ENCODE data around the gene FYB1. TPM values are rescaled to one million over a fixed set of nuclear protein-coding genes. Genes with fewer than 3 reads are reported as not detected.

The FYB1 gene
- total RNA-seq, 4 donors from 2014 or later, result 2.8 to 14.1 (median 11.9) TPM

- no peak for DNase-seq
- Histone ChIP-seq H3K4me3 (no peak overlapping the region), H3K27me3 (no peaks in the 10 kb centered on the region), H3K9me3 (no peaks in the 10 kb centered on the region), H3K27ac (no peak overlapping the region), H3K36me3 (no peaks in the 10 kb centered on the region), H3K4me1 (peaks cover 0 to 26% (median 3%) of the 10 kb centered on the region in 3 donors)
- 42 to 59% methylated on average over 6 of the region's 6 CpGs for WGBS, 2 donors
- TF ChIP-seq CTCF (IDR thresholded peaks at IDR 0.05), result no peak
- TF ChIP-seq POLR2A (IDR thresholded peaks at IDR 0.05), result no peak
- intact Hi-C loops (cut with DNase I), result no loop called here
Measured at GRCh38 chr5:39191216-39191615, 28.1 kb downstream of the FYB1 start.

- TF ChIP-seq POLR2A (IDR thresholded peaks at IDR 0.05) (no peak), CTCF (IDR thresholded peaks at IDR 0.05) (no peak)
- WGBS, 2 donors, result 67 to 79% methylated on average over 4 of the region's 4 CpGs
- no peak overlapping the region for H3K27ac ChIP-seq
- intact Hi-C loops (cut with DNase I), result no loop called here
- no peaks in the 10 kb centered on the region for H3K9me3 ChIP-seq
- H3K4me1 ChIP-seq, result peaks cover 0 to 19% (median 3%) of the 10 kb centered on the region in 3 donors
- no peak for DNase-seq
- no peaks in the 10 kb centered on the region for H3K27me3 ChIP-seq
- H3K36me3 ChIP-seq, result no peaks in the 10 kb centered on the region
- H3K4me3 ChIP-seq, result no peak overlapping the region
Measured at GRCh38 chr5:39190311-39191102, 28.9 kb downstream of the FYB1 start.

- no peak overlapping the region for H3K4me3 ChIP-seq
- H3K27me3 ChIP-seq, result no peaks in the 10 kb centered on the region
- no peaks in the 10 kb centered on the region for H3K9me3 ChIP-seq
- intact Hi-C loops (cut with DNase I), result no loop called here
- peaks cover 0 to 8% (median 0%) of the 10 kb centered on the region in 3 donors for H3K4me1 ChIP-seq
- 59 to 65% methylated on average over 4 of the region's 4 CpGs for WGBS, 2 donors
- TF ChIP-seq CTCF (IDR thresholded peaks at IDR 0.05), result no peak
- TF ChIP-seq POLR2A (IDR thresholded peaks at IDR 0.05), result no peak
- H3K27ac ChIP-seq, result no peak overlapping the region
- H3K36me3 ChIP-seq, result no peaks in the 10 kb centered on the region
- no peak for DNase-seq
Measured at GRCh38 chr5:39189292-39189955, 29.9 kb downstream of the FYB1 start.

GRCh38 chr5:39187831-39188731 is 31.3 kb downstream of the FYB1 start:
- 74 to 86% methylated on average over 10 to 13 of the region's 13 CpGs for WGBS, 2 donors
- DNase-seq, result no peak
- peak overlapping the region in 2 of 4 donors; percentile 3 to 15 for H3K27ac ChIP-seq

More at GRCh38 chr5:39187831-39188731, 31.3 kb downstream of the FYB1 start:
- no peak overlapping the region for H3K4me3 ChIP-seq
- H3K4me1 ChIP-seq, result peaks cover 0 to 7% (median 0%) of the 10 kb centered on the region in 3 donors
- no peaks in the 10 kb centered on the region for H3K27me3 ChIP-seq
- H3K9me3 ChIP-seq, result no peaks in the 10 kb centered on the region
- H3K36me3 ChIP-seq, result no peaks in the 10 kb centered on the region
- intact Hi-C loops (cut with DNase I), result no loop called here
- no peak for TF ChIP-seq POLR2A (IDR thresholded peaks at IDR 0.05)
- no peak for TF ChIP-seq CTCF (IDR thresholded peaks at IDR 0.05)

All from esophagus squamous epithelium (tissue), 5 donors.